ENCODE results near the gene KIF26B.

DNA sequence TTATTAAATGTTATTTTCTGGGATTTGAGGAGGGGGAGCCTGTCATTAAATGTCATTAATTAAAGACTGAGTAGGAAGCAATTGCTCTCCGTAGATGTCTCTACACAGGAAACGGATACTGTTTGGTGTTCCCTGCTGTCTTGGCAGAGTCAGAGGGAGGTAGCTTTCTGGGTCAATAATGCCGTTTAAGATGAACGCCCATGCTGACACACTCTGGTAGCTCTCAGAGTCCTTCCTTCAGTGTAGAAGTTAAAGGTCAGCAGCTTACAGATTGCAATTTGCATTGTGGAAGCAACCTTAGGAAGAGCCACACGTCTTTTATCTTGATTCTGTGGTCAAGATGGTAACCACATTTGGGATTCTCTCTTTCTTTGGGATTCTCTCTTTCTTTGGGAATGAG lies 257.5 kb downstream of the KIF26B start:
- TF ChIP-seq, protein P1, sequence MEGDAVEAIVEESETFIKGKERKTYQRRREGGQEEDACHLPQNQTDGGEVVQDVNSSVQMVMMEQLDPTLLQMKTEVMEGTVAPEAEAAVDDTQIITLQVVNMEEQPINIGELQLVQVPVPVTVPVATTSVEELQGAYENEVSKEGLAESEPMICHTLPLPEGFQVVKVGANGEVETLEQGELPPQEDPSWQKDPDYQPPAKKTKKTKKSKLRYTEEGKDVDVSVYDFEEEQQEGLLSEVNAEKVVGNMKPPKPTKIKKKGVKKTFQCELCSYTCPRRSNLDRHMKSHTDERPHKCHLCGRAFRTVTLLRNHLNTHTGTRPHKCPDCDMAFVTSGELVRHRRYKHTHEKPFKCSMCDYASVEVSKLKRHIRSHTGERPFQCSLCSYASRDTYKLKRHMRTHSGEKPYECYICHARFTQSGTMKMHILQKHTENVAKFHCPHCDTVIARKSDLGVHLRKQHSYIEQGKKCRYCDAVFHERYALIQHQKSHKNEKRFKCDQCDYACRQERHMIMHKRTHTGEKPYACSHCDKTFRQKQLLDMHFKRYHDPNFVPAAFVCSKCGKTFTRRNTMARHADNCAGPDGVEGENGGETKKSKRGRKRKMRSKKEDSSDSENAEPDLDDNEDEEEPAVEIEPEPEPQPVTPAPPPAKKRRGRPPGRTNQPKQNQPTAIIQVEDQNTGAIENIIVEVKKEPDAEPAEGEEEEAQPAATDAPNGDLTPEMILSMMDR (IDR thresholded peaks at IDR 0.05; ENCODE audit: low read length) = no peak
- TF ChIP-seq EZH2 (optimal IDR thresholded peaks at IDR 0.05; ENCODE audit: low read depth, low read length) = no peak

All from MM.1S (cell line).